K562 (cell line): ENCODE measurements around the gene NXPH4. TPM values are rescaled to one million over a fixed set of nuclear protein-coding genes. Genes with fewer than 3 reads are reported as not detected.

Experiments
- CEBPG ChIP-seq, 3 experiments: fragments of 200-800 bp in 1 of 3; sonication (Bioruptor generic) in 1 of 3; sonication (generic) in 1 of 3; formaldehyde crosslinking in 1 of 3; IDR thresholded peaks in 2 of 3; conservative IDR thresholded peaks in 1 of 3; 2 replicates each; pipeline versions ENCODE4 v1.6.1 to v1.8.0; 2016 to 2022; ENCODE audit warnings: missing compliant biosample characterization in 2 of 3, missing genetic modification characterization in 2 of 3, mild to moderate bottlenecking in 1 of 3, missing genetic modification reagents in 1 of 3
- CREB1 ChIP-seq, 2 experiments: sonication (generic) in 1 of 2; formaldehyde crosslinking in 1 of 2; IDR thresholded peaks; 2 replicates each; pipeline versions ENCODE4 v1.6.1 to v1.8.0; 2012 to 2022; ENCODE audit warnings: inconsistent platforms in 1 of 2, mild to moderate bottlenecking in 1 of 2, missing genetic modification reagents in 1 of 2, moderate library complexity in 1 of 2
- CREM ChIP-seq: IDR thresholded peaks from 2 replicates; pipeline ENCODE4 v1.6.1; 2014; ENCODE audit warnings: antibody characterized with exemption, low read depth
- CTCFL ChIP-seq: IDR thresholded peaks from 2 replicates; pipeline ENCODE4 v1.6.1; 2011; ENCODE audit warnings: borderline replicate concordance, low read depth, mild to moderate bottlenecking, moderate library complexity, low read length; ENCODE audit not compliant: insufficient read depth, poor library complexity, severe bottlenecking
- FOXK2 ChIP-seq, 2 experiments: fragments of 450-650 bp; IDR thresholded peaks in 1 of 2; conservative IDR thresholded peaks in 1 of 2; 2 replicates each; pipeline ENCODE4 v1.6.1; 2016; ENCODE audit warnings: low read depth in 2 of 2, mild to moderate bottlenecking in 1 of 2
- GABPB2 ChIP-seq: fragments of 250-450 bp; sonication (Bioruptor Pico); conservative IDR thresholded peaks from 2 replicates; pipeline ENCODE4 v1.5.1; 2021; ENCODE audit warnings: mild to moderate bottlenecking
- HDAC2 ChIP-seq: fragments of 450-650 bp; IDR thresholded peaks from 2 replicates; pipeline ENCODE4 v1.6.1; 2016; ENCODE audit warnings: mild to moderate bottlenecking
- JUND ChIP-seq, 2 experiments: IDR thresholded peaks; 2 replicates in 1 of 2; 3 replicates in 1 of 2; pipeline ENCODE4 v1.6.1; 2011; ENCODE audit warnings: borderline replicate concordance in 2 of 2, low read depth in 2 of 2, low read length in 2 of 2, improper control_type of control experiment in 1 of 2, missing biosample characterization in 1 of 2, missing genetic modification characterization in 1 of 2, missing genetic modification reagents in 1 of 2
- LEF1 ChIP-seq: fragments of 450-650 bp; IDR thresholded peaks from 2 replicates; pipeline ENCODE4 v1.6.1; 2016; ENCODE audit warnings: mild to moderate bottlenecking
- NCOR1 ChIP-seq: fragments of 450-650 bp; IDR thresholded peaks from 2 replicates; pipeline ENCODE4 v1.6.1; 2016; ENCODE audit warnings: mild to moderate bottlenecking, moderate library complexity
- NONO ChIP-seq, 2 experiments: fragments of 200-400 bp in 1 of 2; fragments of 450-650 bp in 1 of 2; formaldehyde crosslinking in 1 of 2; IDR thresholded peaks; 2 replicates each; pipeline ENCODE4 v1.6.1; 2017; ENCODE audit warnings: low read depth in 2 of 2, mild to moderate bottlenecking in 2 of 2, moderate library complexity in 2 of 2, low read length in 1 of 2
- RBFOX2 ChIP-seq: fragments of 200-400 bp; formaldehyde crosslinking; IDR thresholded peaks from 2 replicates; pipeline ENCODE4 v1.6.1; 2017; ENCODE audit warnings: low read depth, mild to moderate bottlenecking, low read length, moderate library complexity
- RNF2 ChIP-seq: sonication (generic); IDR thresholded peaks from 2 replicates; pipeline ENCODE4 v1.6.1; 2016
- SIN3A ChIP-seq, 2 experiments: fragments of 150-350 bp in 1 of 2; IDR thresholded peaks; 2 replicates each; pipeline ENCODE4 v1.6.1; 2011 to 2016; ENCODE audit warnings: borderline replicate concordance in 2 of 2, low read depth in 2 of 2, low read length in 2 of 2, mild to moderate bottlenecking in 2 of 2, moderate library complexity in 2 of 2; ENCODE audit not compliant: control insufficient read depth in 1 of 2
- SMAD4 ChIP-seq: fragments of 250-450 bp; sonication (Bioruptor Pico); conservative IDR thresholded peaks from 2 replicates; pipeline ENCODE4 v1.8.0; 2021; ENCODE audit warnings: inconsistent platforms, mild to moderate bottlenecking, moderate library complexity
- SRSF3 ChIP-seq: fragments of 200-400 bp; formaldehyde crosslinking; IDR thresholded peaks from 2 replicates; pipeline ENCODE4 v1.6.1; 2016; ENCODE audit warnings: mild to moderate bottlenecking, low read length, moderate library complexity; ENCODE audit not compliant: insufficient read depth
- TFAP4 ChIP-seq: sonication (generic); formaldehyde crosslinking; IDR thresholded peaks from 2 replicates; pipeline ENCODE4 v1.8.0; 2022; ENCODE audit warnings: missing genetic modification reagents, mild to moderate bottlenecking, moderate library complexity, borderline replicate concordance
- U2AF2 ChIP-seq: fragments of 200-400 bp; formaldehyde crosslinking; optimal IDR thresholded peaks from 2 replicates; pipeline ENCODE3; 2017; ENCODE audit warnings: low read depth, mild to moderate bottlenecking, low read length
- USF1 ChIP-seq: sonication (generic); formaldehyde crosslinking; IDR thresholded peaks from 2 replicates; pipeline ENCODE4 v1.9.0; 2022; ENCODE audit warnings: mild to moderate bottlenecking, missing genetic modification reagents
- ZNF589 ChIP-seq: fragments of 200-800 bp; sonication (Bioruptor generic); IDR thresholded peaks from 2 replicates; pipeline ENCODE4 v1.6.1; 2016; ENCODE audit warnings: low read depth, missing genetic modification characterization, missing compliant biosample characterization
- polyA plus RNA-seq, 8 experiments: library from polyadenylated mRNA; depleted of rRNA in 4 of 8; stranded (reverse) in 5 of 8; unstranded in 3 of 8; fragments of >200 nt; fragmentation: Nextera tagmentation in 2 of 8; fragmentation: Illumina TruSeq in 1 of 8; extraction: Ambion mirVana in 2 of 8; extraction: Trizol in 1 of 8; gene quantifications; 2 replicates each; pipeline versions ENCODE4 v1.2.1 to v1.2.3, GENCODE V29; 2011 to 2014; ENCODE audit warnings: inconsistent platforms in 1 of 8, missing spikeins in 1 of 8
- total RNA-seq, 7 experiments: library from RNA; depleted of rRNA in 6 of 7; stranded (reverse); fragments of >200 nt in 6 of 7; fragmentation: Illumina TruSeq in 2 of 7; extraction: Trizol in 2 of 7; gene quantifications; 2 replicates each; pipeline versions ENCODE4 v1.2.1 to v1.2.3, GENCODE V29; 2011 to 2021; ENCODE audit warnings: low replicate concordance in 1 of 7

The NXPH4 gene
- total and polyA plus RNA-seq, 9 of the 15 experiments (the other 6 are each of a cell fraction or from before 2014, with no cell fraction given): 0.49 to 2.7 (median 1.1) TPM; not detected in 4

GRCh38 chr12:57240066-57240921, 23.7 kb downstream of the NXPH4 start (continued):
- TF ChIP-seq TFAP4 (CRISPR knock-in tag) (peak; percentile 24; the same call in 1 of the 2 replicates), RNF2 (0 out of 2 replicates have a peak, but pooled peaks have one; percentile 43), ZNF589 (CRISPR knock-in tag) (0 out of 2 replicates have a peak, but pooled peaks have one; percentile 47), SIN3A (IDR thresholded peaks at IDR 0.05; ENCODE audit: borderline replicate concordance in 2 of 2, control insufficient read depth in 1 of 2, low read depth in 2 of 2, low read length in 2 of 2) (peak in 1 of 2 experiments; percentile 34; a peak in 1 of 4 replicates), CREM (peak; percentile 71), SRSF3 (no peak), CTCFL (peak; percentile 23), NCOR1 (no peak), U2AF2 (no peak), LEF1 (peak; percentile 34; the same call in 1 of the 2 replicates), CREB1 (IDR thresholded peaks at IDR 0.05) (no peak), CREB1 (CRISPR knock-in tag; IDR thresholded peaks at IDR 0.05) (peak; percentile 54), FOXK2 (conservative IDR thresholded peaks at IDR 0.05 in 1 of 2, IDR thresholded peaks at IDR 0.05 in 1 of 2; ENCODE audit: low read depth in 2 of 2) (peak; percentile 27 to 45; a peak in 1 of 4 replicates), NONO (IDR thresholded peaks at IDR 0.05; ENCODE audit: low read depth in 2 of 2, low read length in 1 of 2) (0 out of 4 replicates have a peak, but pooled peaks of 1 of the 2 experiments have one; percentile 35), GABPB2 (CRISPR knock-in tag) (no peak), RBFOX2 (peak; percentile 88), HDAC2 (peak; percentile 69; the same call in 1 of the 2 replicates), USF1 (CRISPR knock-in tag) (0 out of 2 replicates have a peak, but pooled peaks have one; percentile 37), CEBPG (CRISPR knock-in tag; IDR thresholded peaks at IDR 0.05) (peak; percentile 95), CEBPG (tag; conservative IDR thresholded peaks at IDR 0.05 in 1 of 2, IDR thresholded peaks at IDR 0.05 in 1 of 2) (peak; percentile 90 to 94), SMAD4 (CRISPR knock-in tag) (peak; percentile 52; the same call in 1 of the 2 replicates), JUND (IDR thresholded peaks at IDR 0.05; ENCODE audit: borderline replicate concordance, low read depth, low read length) (peak; percentile 56; the same call in 1 of the 2 replicates), JUND (tag; IDR thresholded peaks at IDR 0.05; ENCODE audit: borderline replicate concordance, low read depth, low read length) (no peak; the same call in 2 of the 3 replicates)
